K562 (cell line): ENCODE results near the gene PDPK1. TPM values are rescaled to one million over a fixed set of nuclear protein-coding genes. Genes with fewer than 3 reads are reported as not detected.
A peak's percentile ranks its signal among the peaks of the same experiment; 100 is the strongest.

Experiments used
- ATF1 ChIP-seq, 2 experiments: fragments of 450-650 bp in 1 of 2; IDR thresholded peaks; 2 replicates each; pipeline ENCODE4 v1.6.1; 2016; ENCODE audit warnings: missing compliant biosample characterization in 1 of 2, missing genetic modification characterization in 1 of 2
- CBX8 ChIP-seq: fragments of 200-600 bp; sonication (generic); IDR thresholded peaks from 2 replicates; pipeline ENCODE4 v1.6.1; 2012; ENCODE audit warnings: borderline replicate concordance, mixed run types, low read depth, mild to moderate bottlenecking, moderate library complexity, mixed read lengths, low read length, control low read depth, inconsistent platforms; ENCODE audit not compliant: poor library complexity, severe bottlenecking; ENCODE audit errors: extremely low read depth
- CREB1 ChIP-seq, 2 experiments: sonication (generic) in 1 of 2; formaldehyde crosslinking in 1 of 2; IDR thresholded peaks; 2 replicates each; pipeline versions ENCODE4 v1.6.1 to v1.8.0; 2012 to 2022; ENCODE audit warnings: inconsistent platforms in 1 of 2, mild to moderate bottlenecking in 1 of 2, missing genetic modification reagents in 1 of 2, moderate library complexity in 1 of 2
- FOXA1 ChIP-seq: fragments of 450-650 bp; IDR thresholded peaks from 2 replicates; pipeline ENCODE4 v1.6.1; 2016; ENCODE audit warnings: mild to moderate bottlenecking, borderline replicate concordance
- JUNB ChIP-seq: fragments of 450-650 bp; formaldehyde crosslinking; conservative IDR thresholded peaks from 2 replicates; pipeline ENCODE4 v1.4.0; 2020; ENCODE audit warnings: mild to moderate bottlenecking
- MAZ ChIP-seq, 2 experiments: fragments of 450-650 bp in 1 of 2; sonication (generic) in 1 of 2; formaldehyde crosslinking; IDR thresholded peaks in 1 of 2; conservative IDR thresholded peaks in 1 of 2; 2 replicates each; pipeline versions ENCODE4 v1.4.0 to v1.5.0; 2020; ENCODE audit warnings: mild to moderate bottlenecking in 1 of 2, missing genetic modification reagents in 1 of 2
- MECOM ChIP-seq: fragments of 250-450 bp; sonication (Bioruptor Pico); IDR thresholded peaks from 2 replicates; pipeline ENCODE4 v1.8.0; 2022; ENCODE audit warnings: inconsistent platforms
- MEF2A ChIP-seq: IDR thresholded peaks from 2 replicates; pipeline ENCODE4 v1.6.1; 2011; ENCODE audit warnings: low read depth, mild to moderate bottlenecking, low read length, moderate library complexity; ENCODE audit not compliant: control insufficient read depth
- PCBP2 ChIP-seq: fragments of 200-400 bp; formaldehyde crosslinking; IDR thresholded peaks from 2 replicates; pipeline ENCODE4 v1.6.1; 2018; ENCODE audit warnings: low read length, low read depth, mild to moderate bottlenecking, moderate library complexity; ENCODE audit not compliant: poor library complexity, severe bottlenecking
- SAP30 ChIP-seq: fragments of 200-600 bp; sonication (generic); IDR thresholded peaks from 2 replicates; pipeline ENCODE4 v1.6.1; 2012; ENCODE audit warnings: borderline replicate concordance, low read depth, mild to moderate bottlenecking, moderate library complexity, low read length, control low read depth, inconsistent platforms; ENCODE audit not compliant: insufficient read depth, poor library complexity, severe bottlenecking
- SPI1 ChIP-seq: IDR thresholded peaks from 2 replicates; pipeline ENCODE4 v1.6.1; 2011; ENCODE audit warnings: low read depth, low read length, control low read depth, borderline replicate concordance
- YBX1 ChIP-seq: fragments of 450-650 bp; IDR thresholded peaks from 2 replicates; pipeline ENCODE4 v1.7.1; 2016; ENCODE audit warnings: mild to moderate bottlenecking
- ZFP1 ChIP-seq: fragments of 450-650 bp; formaldehyde crosslinking; IDR thresholded peaks from 2 replicates; pipeline ENCODE4 v1.4.0; 2020; ENCODE audit warnings: mild to moderate bottlenecking, mixed read lengths
- ZNF133 ChIP-seq: fragments of 250-450 bp; sonication (Bioruptor Pico); IDR thresholded peaks from 2 replicates; pipeline ENCODE4 v1.4.0; 2020; ENCODE audit warnings: mild to moderate bottlenecking
- ZNF311 ChIP-seq: fragments of 250-450 bp; sonication (Bioruptor Pico); IDR thresholded peaks from 2 replicates; pipeline ENCODE4 v1.4.0; 2020; ENCODE audit warnings: mild to moderate bottlenecking, moderate library complexity
- ZNF431 ChIP-seq: sonication (generic); formaldehyde crosslinking; IDR thresholded peaks from 2 replicates; pipeline ENCODE4 v1.8.0; 2022; ENCODE audit warnings: mild to moderate bottlenecking, missing genetic modification reagents
- ZNF668 ChIP-seq: fragments of 250-450 bp; sonication (Bioruptor Pico); IDR thresholded peaks from 2 replicates; pipeline ENCODE4 v1.8.0; 2022; ENCODE audit warnings: mild to moderate bottlenecking, inconsistent platforms
- ZZZ3 ChIP-seq: fragments of 450-650 bp; IDR thresholded peaks from 2 replicates; pipeline ENCODE4 v1.6.1; 2016; ENCODE audit warnings: antibody characterized with exemption, mild to moderate bottlenecking, moderate library complexity
- polyA plus RNA-seq, 8 experiments: library from polyadenylated mRNA; depleted of rRNA in 4 of 8; stranded (reverse) in 5 of 8; unstranded in 3 of 8; fragments of >200 nt; fragmentation: Nextera tagmentation in 2 of 8; fragmentation: Illumina TruSeq in 1 of 8; extraction: Ambion mirVana in 2 of 8; extraction: Trizol in 1 of 8; gene quantifications; 2 replicates each; pipeline versions ENCODE4 v1.2.1 to v1.2.3, GENCODE V29; 2011 to 2014; ENCODE audit warnings: inconsistent platforms in 1 of 8, missing spikeins in 1 of 8
- total RNA-seq, 7 experiments: library from RNA; depleted of rRNA in 6 of 7; stranded (reverse); fragments of >200 nt in 6 of 7; fragmentation: Illumina TruSeq in 2 of 7; extraction: Trizol in 2 of 7; gene quantifications; 2 replicates each; pipeline versions ENCODE4 v1.2.1 to v1.2.3, GENCODE V29; 2011 to 2021; ENCODE audit warnings: low replicate concordance in 1 of 7
- TF ChIP-seq, protein P1 (sequence below): fragments of 250-450 bp; sonication (Bioruptor Pico); IDR thresholded peaks from 2 replicates; pipeline ENCODE4 v1.4.0; 2020; ENCODE audit warnings: mild to moderate bottlenecking, moderate library complexity, borderline replicate concordance
- TF ChIP-seq, protein P2 (sequence below), 2 experiments: fragments of 450-650 bp; conservative IDR thresholded peaks; 2 replicates each; pipeline ENCODE4 v1.6.1; 2017; ENCODE audit warnings: mild to moderate bottlenecking in 2 of 2, moderate library complexity in 2 of 2
- TF ChIP-seq, protein P3 (sequence below), 2 experiments: fragments of 450-650 bp in 1 of 2; sonication (generic) in 1 of 2; formaldehyde crosslinking; conservative IDR thresholded peaks; 2 replicates each; pipeline versions ENCODE4 v1.4.0 to v1.8.1; 2020 to 2022; ENCODE audit warnings: mild to moderate bottlenecking in 1 of 2, missing genetic modification reagents in 1 of 2

PDPK1 gene
- total and polyA plus RNA-seq, 9 of the 15 experiments (the other 6 are each of a cell fraction or from before 2014, with no cell fraction given): 4.0 to 37.2 (median 18.7) TPM

- TF ChIP-seq, protein P1, sequence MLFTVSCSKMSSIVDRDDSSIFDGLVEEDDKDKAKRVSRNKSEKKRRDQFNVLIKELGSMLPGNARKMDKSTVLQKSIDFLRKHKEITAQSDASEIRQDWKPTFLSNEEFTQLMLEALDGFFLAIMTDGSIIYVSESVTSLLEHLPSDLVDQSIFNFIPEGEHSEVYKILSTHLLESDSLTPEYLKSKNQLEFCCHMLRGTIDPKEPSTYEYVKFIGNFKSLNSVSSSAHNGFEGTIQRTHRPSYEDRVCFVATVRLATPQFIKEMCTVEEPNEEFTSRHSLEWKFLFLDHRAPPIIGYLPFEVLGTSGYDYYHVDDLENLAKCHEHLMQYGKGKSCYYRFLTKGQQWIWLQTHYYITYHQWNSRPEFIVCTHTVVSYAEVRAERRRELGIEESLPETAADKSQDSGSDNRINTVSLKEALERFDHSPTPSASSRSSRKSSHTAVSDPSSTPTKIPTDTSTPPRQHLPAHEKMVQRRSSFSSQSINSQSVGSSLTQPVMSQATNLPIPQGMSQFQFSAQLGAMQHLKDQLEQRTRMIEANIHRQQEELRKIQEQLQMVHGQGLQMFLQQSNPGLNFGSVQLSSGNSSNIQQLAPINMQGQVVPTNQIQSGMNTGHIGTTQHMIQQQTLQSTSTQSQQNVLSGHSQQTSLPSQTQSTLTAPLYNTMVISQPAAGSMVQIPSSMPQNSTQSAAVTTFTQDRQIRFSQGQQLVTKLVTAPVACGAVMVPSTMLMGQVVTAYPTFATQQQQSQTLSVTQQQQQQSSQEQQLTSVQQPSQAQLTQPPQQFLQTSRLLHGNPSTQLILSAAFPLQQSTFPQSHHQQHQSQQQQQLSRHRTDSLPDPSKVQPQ (CRISPR knock-in tag): peak; percentile 88
- TF ChIP-seq YBX1: no peak
- 0 out of 2 replicates have a peak, but pooled peaks have one; percentile 19 for TF ChIP-seq MEF2A
- TF ChIP-seq MECOM: no peak
- no peak for TF ChIP-seq ZZZ3
- TF ChIP-seq, protein P2, sequence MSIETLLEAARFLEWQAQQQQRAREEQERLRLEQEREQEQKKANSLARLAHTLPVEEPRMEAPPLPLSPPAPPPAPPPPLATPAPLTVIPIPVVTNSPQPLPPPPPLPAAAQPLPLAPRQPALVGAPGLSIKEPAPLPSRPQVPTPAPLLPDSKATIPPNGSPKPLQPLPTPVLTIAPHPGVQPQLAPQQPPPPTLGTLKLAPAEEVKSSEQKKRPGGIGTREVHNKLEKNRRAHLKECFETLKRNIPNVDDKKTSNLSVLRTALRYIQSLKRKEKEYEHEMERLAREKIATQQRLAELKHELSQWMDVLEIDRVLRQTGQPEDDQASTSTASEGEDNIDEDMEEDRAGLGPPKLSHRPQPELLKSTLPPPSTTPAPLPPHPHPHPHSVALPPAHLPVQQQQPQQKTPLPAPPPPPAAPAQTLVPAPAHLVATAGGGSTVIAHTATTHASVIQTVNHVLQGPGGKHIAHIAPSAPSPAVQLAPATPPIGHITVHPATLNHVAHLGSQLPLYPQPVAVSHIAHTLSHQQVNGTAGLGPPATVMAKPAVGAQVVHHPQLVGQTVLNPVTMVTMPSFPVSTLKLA (conservative IDR thresholded peaks at IDR 0.05): peak; percentile 78 to 92
- peak; percentile 18; the same call in 1 of the 2 replicates for TF ChIP-seq ZNF431
- 0 out of 4 replicates have a peak, but pooled peaks of 1 of the 2 experiments have one; percentile 46 for TF ChIP-seq MAZ (CRISPR knock-in tag; conservative IDR thresholded peaks at IDR 0.05 in 1 of 2, IDR thresholded peaks at IDR 0.05 in 1 of 2)
- no peak for TF ChIP-seq ZFP1 (CRISPR knock-in tag)
- no peak for TF ChIP-seq ZNF133 (CRISPR knock-in tag)
- TF ChIP-seq ZNF311: no peak
- peak; percentile 69 for TF ChIP-seq SAP30
- TF ChIP-seq CREB1 (IDR thresholded peaks at IDR 0.05): peak; percentile 71; the same call in 1 of the 2 replicates
- peak; percentile 63; the same call in 1 of the 2 replicates for TF ChIP-seq CREB1 (CRISPR knock-in tag; IDR thresholded peaks at IDR 0.05)
- TF ChIP-seq, protein P3, sequence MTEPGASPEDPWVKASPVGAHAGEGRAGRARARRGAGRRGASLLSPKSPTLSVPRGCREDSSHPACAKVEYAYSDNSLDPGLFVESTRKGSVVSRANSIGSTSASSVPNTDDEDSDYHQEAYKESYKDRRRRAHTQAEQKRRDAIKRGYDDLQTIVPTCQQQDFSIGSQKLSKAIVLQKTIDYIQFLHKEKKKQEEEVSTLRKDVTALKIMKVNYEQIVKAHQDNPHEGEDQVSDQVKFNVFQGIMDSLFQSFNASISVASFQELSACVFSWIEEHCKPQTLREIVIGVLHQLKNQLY (CRISPR knock-in tag; conservative IDR thresholded peaks at IDR 0.05): peak in 1 of 2 experiments; percentile 78; a peak in 1 of 4 replicates
- no peak for TF ChIP-seq PCBP2
- no peak for TF ChIP-seq ZNF668 (CRISPR knock-in tag)
- TF ChIP-seq ATF1 (CRISPR knock-in tag; IDR thresholded peaks at IDR 0.05): 0 out of 2 replicates have a peak, but pooled peaks have one; percentile 28
- TF ChIP-seq ATF1 (tag; IDR thresholded peaks at IDR 0.05): no peak
- TF ChIP-seq SPI1: 0 out of 2 replicates have a peak, but pooled peaks have one; percentile 3
- TF ChIP-seq FOXA1: no peak
- no peak for TF ChIP-seq JUNB (CRISPR knock-in tag)
- TF ChIP-seq CBX8: no peak
Observed at GRCh38 chr16:2520097-2520783, 17.6 kb upstream of the PDPK1 start, which contains the start of gene AMDHD2 (continued).
